ENCODE results near the gene REEP1. TPM values are rescaled to one million over a fixed set of nuclear protein-coding genes. Genes with fewer than 3 reads are reported as not detected.

Gene REEP1
- total RNA-seq, 2 experiments from 2014 or later: not detected

GRCh38 chr2:86223140-86223926, 114.1 kb downstream of the REEP1 start:
- Histone ChIP-seq H3K79me2 (ENCODE audit: insufficient read depth, low read depth, low read length) (no peaks in the 10 kb centered on the region), H3K9me3 (ENCODE audit: low read length) (no peaks in the 10 kb centered on the region), H3K4me1 (ENCODE audit: insufficient read depth, low read length, poor library complexity, severe bottlenecking) (peaks cover 41% of the 10 kb centered on the region), H2AFZ (ENCODE audit: low read length) (no peak overlapping the region), H3K27ac (ENCODE audit: low read depth, low read length, poor library complexity, severe bottlenecking) (no peak overlapping the region), H4K20me1 (ENCODE audit: insufficient read depth, low read length) (no peaks in the 10 kb centered on the region), H3K4me2 (ENCODE audit: low read length) (no peak overlapping the region), H3K9me2 (ENCODE audit: insufficient read depth, low read length) (no peaks in the 10 kb centered on the region), H3K4me3 (ENCODE audit: low read depth, low read length, poor library complexity, severe bottlenecking) (no peak overlapping the region), H3K36me3 (ENCODE audit: insufficient read depth, low read length) (no peaks in the 10 kb centered on the region)
- BruUV-seq (replicated peaks): no TSS peak
- no peak for DNase-seq (ENCODE audit: low spot score)
- POLR2A ChIA-PET: no interaction called here
- TF ChIP-seq CTCF (conservative IDR thresholded peaks at IDR 0.05; ENCODE audit: low read length) (no peak), EZH2phosphoT487 (IDR thresholded peaks at IDR 0.05; ENCODE audit: borderline replicate concordance, low read depth, low read length) (no peak)
- CTCF ChIA-PET (ENCODE audit: unreplicated experiment): no interaction called here
- intact Hi-C loops (cut with micrococcal nuclease; ENCODE audit: unreplicated experiment): loop anchor here (5.0 to 10.0 kb wide), 2 partner anchors 74 to 221 kb away; partner anchors contain the start of gene KDM3A

- H4K20me1 ChIP-seq (ENCODE audit: insufficient read depth, low read length): no peaks in the 10 kb centered on the region
- H3K79me2 ChIP-seq (ENCODE audit: insufficient read depth, low read depth, low read length): no peaks in the 10 kb centered on the region
- DNase-seq (ENCODE audit: low spot score): peak; percentile 72
- no TSS peak for BruUV-seq (replicated peaks)
- CTCF ChIA-PET (ENCODE audit: unreplicated experiment): interaction anchor here (0.6 to 1.4 kb wide), 2 partner anchors 20 to 221 kb away, joined by 3 to 4 read pairs; no protein-coding TSS in a partner anchor
- H3K4me2 ChIP-seq (ENCODE audit: low read length): no peak overlapping the region
- H3K9me2 ChIP-seq (ENCODE audit: insufficient read depth, low read length): no peaks in the 10 kb centered on the region
- 0 out of 2 replicates have a peak overlapping the region, but pooled peaks have one; percentile 45 for H2AFZ ChIP-seq (ENCODE audit: low read length)
- POLR2A ChIA-PET: interaction anchor here (0.7 to 2.4 kb wide), 4 partner anchors 14 to 221 kb away, joined by 3 to 6 read pairs (median 3); no protein-coding TSS in a partner anchor
- H3K27ac ChIP-seq (ENCODE audit: low read depth, low read length, poor library complexity, severe bottlenecking): no peak overlapping the region
- H3K4me3 ChIP-seq (ENCODE audit: low read depth, low read length, poor library complexity, severe bottlenecking): no peak overlapping the region
- intact Hi-C loops (cut with micrococcal nuclease; ENCODE audit: unreplicated experiment): loop anchor here (2.0 to 10.0 kb wide), 3 partner anchors 76 to 224 kb away; partner anchors contain the start of gene KDM3A
- TF ChIP-seq CTCF (conservative IDR thresholded peaks at IDR 0.05; ENCODE audit: low read length): peak; percentile 89
- TF ChIP-seq EZH2phosphoT487 (IDR thresholded peaks at IDR 0.05; ENCODE audit: borderline replicate concordance, low read depth, low read length): no peak
- no peaks in the 10 kb centered on the region for H3K36me3 ChIP-seq (ENCODE audit: insufficient read depth, low read length)
- H3K9me3 ChIP-seq (ENCODE audit: low read length): no peaks in the 10 kb centered on the region
- peaks cover 24% of the 10 kb centered on the region for H3K4me1 ChIP-seq (ENCODE audit: insufficient read depth, low read length, poor library complexity, severe bottlenecking)
These were observed 116.3 kb downstream of the REEP1 start for GRCh38 chr2:86221066-86221684.
